ENCODE data around the gene CCHCR1.

- TF ChIP-seq CTCF (IDR thresholded peaks at IDR 0.05; ENCODE audit: low read depth, low read length, missing input control) (no peak), EGR1 (IDR thresholded peaks at IDR 0.05; ENCODE audit: low read depth in 2 of 2) (no peak), GABPA (IDR thresholded peaks at IDR 0.05 in 1 of 2, conservative IDR thresholded peaks at IDR 0.05 in 1 of 2) (no peak), JUND (IDR thresholded peaks at IDR 0.05) (no peak), MAX (IDR thresholded peaks at IDR 0.05) (no peak), FOXA1 (IDR thresholded peaks at IDR 0.05) (no peak), TAF1 (conservative IDR thresholded peaks at IDR 0.05) (no peak)
Measured at GRCh38 chr6:31170987-31171671, 13.5 kb upstream of the CCHCR1 start.
